Measurements from ENCODE around the gene B4GALT5.

Gene B4GALT5

DNA sequence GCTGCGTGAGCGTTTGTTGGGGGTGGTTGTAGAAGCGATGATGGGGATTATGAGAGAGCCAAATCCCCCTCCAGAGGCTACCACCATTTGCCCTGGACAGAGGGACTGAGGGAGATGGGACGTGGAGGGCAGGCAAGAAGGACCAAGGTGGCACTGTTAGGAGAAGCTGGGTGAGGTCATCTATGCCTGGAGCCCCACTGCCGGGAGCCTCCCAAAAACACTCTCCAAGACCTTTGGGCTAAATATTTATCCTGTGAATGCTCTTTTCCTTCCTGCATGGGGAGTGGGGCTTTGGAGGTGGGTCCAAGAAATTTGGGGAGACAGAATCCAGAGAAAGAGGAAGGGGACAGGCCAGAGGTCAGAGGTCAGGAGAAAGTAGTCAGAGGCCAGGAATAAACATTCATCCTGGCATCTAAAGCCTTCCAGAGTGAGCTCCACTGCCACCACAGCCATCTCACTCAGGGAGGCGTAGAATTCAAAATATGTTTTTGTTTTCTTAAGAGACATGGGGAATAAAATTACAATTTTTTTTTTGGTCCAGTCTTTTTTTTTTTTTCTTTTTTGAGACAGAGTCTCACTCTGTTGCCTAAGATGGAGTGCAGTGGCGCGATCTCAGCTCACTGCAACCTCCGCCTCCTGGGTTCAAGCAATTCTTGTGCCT lies 128.0 kb downstream of the B4GALT5 start:
- no peak for DNase-seq (ENCODE audit: low read depth, low spot score)

DNA sequence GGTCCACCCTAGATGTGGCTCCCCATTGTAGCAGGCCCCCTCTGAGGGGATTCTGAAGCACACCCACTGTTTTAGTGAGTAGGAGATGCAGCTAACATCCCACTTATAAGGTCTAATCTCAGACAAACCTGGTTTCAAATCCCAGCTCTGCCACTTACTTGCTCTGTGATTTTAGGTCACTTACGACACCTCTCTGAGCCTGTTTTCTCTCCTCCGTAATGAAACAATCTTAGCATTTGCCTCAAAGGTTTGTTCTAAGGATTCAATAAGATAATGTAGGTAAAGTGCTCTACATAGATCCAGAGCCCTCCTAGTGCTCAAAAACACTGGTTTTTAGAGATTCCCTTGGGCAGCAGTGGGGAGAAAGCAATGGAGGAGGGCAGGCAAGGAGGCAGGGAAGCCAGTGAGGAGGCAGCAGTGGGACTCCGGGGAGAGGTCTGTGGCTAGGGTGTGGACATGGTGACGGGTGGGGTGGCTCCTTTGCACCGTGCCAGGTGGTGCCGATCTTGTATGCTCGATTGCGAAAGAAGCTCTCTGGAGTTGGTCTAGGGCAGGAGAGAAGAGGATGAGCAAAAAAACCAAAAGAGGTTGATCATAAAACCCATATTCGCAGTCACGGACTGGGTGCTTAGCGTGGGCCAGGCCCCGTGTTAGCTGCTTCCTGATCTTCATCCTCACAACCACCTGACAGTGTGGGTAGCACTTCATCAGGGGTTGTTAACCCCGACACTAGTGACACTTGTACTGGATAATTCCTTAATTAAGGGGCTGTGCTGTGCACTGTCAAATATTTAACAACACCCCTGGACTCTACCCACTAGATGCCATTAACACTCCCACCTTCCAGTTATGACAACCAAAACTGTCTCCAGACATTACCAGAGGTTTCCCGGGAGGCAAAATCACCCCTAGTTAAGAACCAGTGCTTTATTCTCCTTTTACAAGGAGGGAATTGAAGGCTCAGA lies 129.0 kb downstream of the B4GALT5 start:
- no peak for DNase-seq (ENCODE audit: low read depth, low spot score)

GRCh38 chr20:49583669-49584417 lies 129.8 kb downstream of the B4GALT5 start:
- no peak for DNase-seq (ENCODE audit: low read depth, low spot score)

- DNase-seq (ENCODE audit: low read depth, low spot score) = no peak
Observed at GRCh38 chr20:49583343-49583668, 130.4 kb downstream of the B4GALT5 start.
